Testis (tissue), 3 donors: ENCODE results near the gene LORICRIN. TPM values are rescaled to one million over a fixed set of nuclear protein-coding genes. Genes with fewer than 3 reads are reported as not detected.

Experiments used
- DNase-seq: peaks from one replicate; pipeline ENCODE4 v3.0.0-alpha.2; 2019
- H3K27ac ChIP-seq, 2 donors: fragments of 200-600 bp; sonication (generic); one replicate each; pipeline ENCODE4 v1.5.1; 2019
- H3K27me3 ChIP-seq: fragments of 200-600 bp; sonication (generic); one replicate; pipeline ENCODE4 v1.5.1; 2019
- H3K36me3 ChIP-seq: fragments of 200-600 bp; sonication (generic); one replicate; pipeline ENCODE4 v1.5.1; 2017; ENCODE audit warnings: low read depth; ENCODE audit errors: missing control alignments
- H3K4me1 ChIP-seq: fragments of 200-600 bp; sonication (generic); one replicate; pipeline ENCODE4 v1.5.1; 2019
- H3K4me3 ChIP-seq, 2 donors: fragments of 200-600 bp; sonication (generic); one replicate each; pipeline ENCODE4 v1.5.1; 2017 to 2019
- H3K9me3 ChIP-seq: fragments of 200-600 bp; sonication (generic); one replicate; pipeline ENCODE4 v1.5.1; 2017
- CTCF ChIP-seq, 3 experiments: fragments of 450-650 bp in 2 of 3; fragments of 200-600 bp in 1 of 3; sonication (generic) in 1 of 3; IDR thresholded peaks; one replicate each; pipeline ENCODE4 v1.5.1; 2016 to 2019; ENCODE audit warnings: antibody characterized with exemption in 3 of 3, mild to moderate bottlenecking in 2 of 3, moderate library complexity in 1 of 3
- POLR2A ChIP-seq: fragments of 450-650 bp; IDR thresholded peaks from one replicate; pipeline ENCODE4 v1.6.1; 2017; ENCODE audit warnings: antibody characterized with exemption, mild to moderate bottlenecking, moderate library complexity
- whole genome bisulfite sequencing, 2 donors: methylation state at CpG; one replicate each; pipeline ENCODE4 v1.1.5; 2018; 5-methylcytosine and 5-hydroxymethylcytosine counted together
- intact Hi-C: fragments of 100-400 bp; cut with DNase I; formaldehyde crosslinking; loops from one replicate; pipeline ENCODE4 v1.15.1; 2023; ENCODE audit warnings: low total_unique reads
- polyA plus RNA-seq: library from polyadenylated mRNA; stranded (reverse); fragments of 350-450 nt; fragmentation: Illumina TruSeq; extraction: RNeasy Lipid Tissue Mini Kit (QIAGEN cat#74804); gene quantifications from one replicate; pipeline ENCODE4 v1.2.3, GENCODE V29; 2014; ENCODE audit warnings: low read depth, low replicate concordance; ENCODE audit not compliant: insufficient read depth
- total RNA-seq, 2 donors: library from RNA; depleted of rRNA; stranded (reverse); fragments of >200 nt; gene quantifications; one replicate each; pipeline ENCODE4 v1.2.3, GENCODE V29; 2016

LORICRIN gene
- total and polyA plus RNA-seq, 3 donors from 2014 or later, result 0.25 to 0.31 TPM; not detected in 1

- Histone ChIP-seq H3K27ac (no peak overlapping the region), H3K36me3 (no peaks in the 10 kb centered on the region), H3K9me3 (no peaks in the 10 kb centered on the region), H3K27me3 (no peaks in the 10 kb centered on the region), H3K4me1 (no peaks in the 10 kb centered on the region), H3K4me3 (no peak overlapping the region)
- no peak for DNase-seq
- WGBS, 2 donors, result 63 to 64% methylated on average over 5 of the region's 5 CpGs
- intact Hi-C loops, result no loop called here
- TF ChIP-seq POLR2A (no peak), CTCF (IDR thresholded peaks at IDR 0.05) (no peak)
These were observed 42.8 kb downstream of the LORICRIN start for GRCh38 chr1:153302308-153302707.

- intact Hi-C loops, result no loop called here
- WGBS, 2 donors, result 89 to 90% methylated on average over 6 of the region's 6 CpGs
- H3K36me3 ChIP-seq, result no peaks in the 10 kb centered on the region
- no peaks in the 10 kb centered on the region for H3K4me1 ChIP-seq
- no peaks in the 10 kb centered on the region for H3K9me3 ChIP-seq
- DNase-seq, result no peak
- H3K4me3 ChIP-seq, result no peak overlapping the region
- no peaks in the 10 kb centered on the region for H3K27me3 ChIP-seq
- TF ChIP-seq POLR2A, result no peak
- TF ChIP-seq CTCF (IDR thresholded peaks at IDR 0.05), result no peak
- no peak overlapping the region for H3K27ac ChIP-seq
These were observed 46.2 kb downstream of the LORICRIN start for GRCh38 chr1:153305682-153306081.

- intact Hi-C loops, result no loop called here
- TF ChIP-seq POLR2A (no peak), CTCF (IDR thresholded peaks at IDR 0.05) (no peak)
- no peaks in the 10 kb centered on the region for H3K9me3 ChIP-seq
- no peaks in the 10 kb centered on the region for H3K4me1 ChIP-seq
- no peaks in the 10 kb centered on the region for H3K36me3 ChIP-seq
- no peak overlapping the region for H3K27ac ChIP-seq
- H3K27me3 ChIP-seq, result no peaks in the 10 kb centered on the region
- no peak for DNase-seq
- WGBS, 2 donors, result 88 to 92% methylated on average over 19 to 22 of the region's 22 CpGs
- no peak overlapping the region for H3K4me3 ChIP-seq
These were observed 47.1 kb downstream of the LORICRIN start for GRCh38 chr1:153306303-153307220.

GRCh38 chr1:153307221-153307600, 47.7 kb downstream of the LORICRIN start:
- H3K4me1 ChIP-seq, result no peaks in the 10 kb centered on the region

More at GRCh38 chr1:153307221-153307600, 47.7 kb downstream of the LORICRIN start:
- intact Hi-C loops, result no loop called here
- Histone ChIP-seq H3K36me3 (no peaks in the 10 kb centered on the region), H3K4me3 (no peak overlapping the region), H3K27ac (no peak overlapping the region), H3K27me3 (no peaks in the 10 kb centered on the region), H3K9me3 (no peaks in the 10 kb centered on the region)
- WGBS, 2 donors, result 77 to 80% methylated on average over 9 to 10 of the region's 10 CpGs
- TF ChIP-seq CTCF (IDR thresholded peaks at IDR 0.05), result no peak
- no peak for TF ChIP-seq POLR2A
- no peak for DNase-seq
